NK-92 (cell line): Measurements from ENCODE around the gene FMO3.

ENCODE experiments used
- DNase-seq: peaks from one replicate; lab custom pipeline; 2025; ENCODE audit not compliant: unreplicated experiment; lab: John Stamatoyannopoulos, UW

FMO3 gene

GRCh38 chr1:171115280-171115897 lies 24.7 kb downstream of the FMO3 start:
- DNase-seq = no peak

- no peak for DNase-seq
Measured at GRCh38 chr1:171116676-171117075, 26.0 kb downstream of the FMO3 start.

GRCh38 chr1:171117085-171117484 lies 26.4 kb downstream of the FMO3 start:
- DNase-seq = no peak

GRCh38 chr1:171119648-171120047 lies 28.9 kb downstream of the FMO3 start:
- no peak for DNase-seq

DNA sequence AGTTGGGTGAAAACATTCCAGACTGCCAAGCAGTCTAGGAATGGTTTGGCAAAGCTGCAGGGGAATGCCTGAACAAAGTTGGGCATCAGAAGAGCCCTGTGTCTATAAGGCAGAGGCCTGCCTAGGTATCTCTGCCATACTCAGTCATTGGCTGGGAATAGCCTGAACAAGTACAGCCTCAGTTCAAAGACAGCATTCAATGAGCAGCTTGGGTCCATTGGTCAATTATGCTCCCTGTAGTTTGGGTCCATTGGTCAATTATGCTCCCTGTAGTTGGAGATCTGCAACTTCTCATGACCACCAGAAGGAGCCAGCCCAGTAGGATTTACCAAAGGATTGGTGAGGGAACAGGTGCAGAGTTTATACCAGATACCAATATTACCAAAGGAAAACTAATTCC lies 31.6 kb downstream of the FMO3 start:
- no peak for DNase-seq

GRCh38 chr1:171122893-171123292 lies 32.2 kb downstream of the FMO3 start:
- DNase-seq = no peak

DNA sequence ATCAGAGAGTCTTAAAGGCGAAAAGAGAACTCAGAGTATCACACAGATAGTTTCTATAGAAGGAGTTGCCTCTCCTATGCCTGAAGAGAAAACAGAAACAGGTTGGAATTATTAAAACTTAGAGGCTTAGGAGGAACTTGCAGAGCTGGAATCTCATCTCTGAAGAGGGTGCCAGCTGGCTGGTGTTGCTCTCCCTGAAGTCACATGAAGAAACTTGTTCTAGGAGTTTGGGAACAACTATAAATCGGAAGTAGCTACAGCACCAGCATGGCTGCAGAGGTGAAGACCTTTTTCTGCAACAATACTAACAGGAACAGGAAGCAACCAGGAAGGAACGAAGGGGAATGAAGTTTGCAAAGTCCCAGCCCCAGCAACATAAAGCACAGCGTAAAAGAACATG lies 35.8 kb downstream of the FMO3 start:
- DNase-seq = no peak

DNA sequence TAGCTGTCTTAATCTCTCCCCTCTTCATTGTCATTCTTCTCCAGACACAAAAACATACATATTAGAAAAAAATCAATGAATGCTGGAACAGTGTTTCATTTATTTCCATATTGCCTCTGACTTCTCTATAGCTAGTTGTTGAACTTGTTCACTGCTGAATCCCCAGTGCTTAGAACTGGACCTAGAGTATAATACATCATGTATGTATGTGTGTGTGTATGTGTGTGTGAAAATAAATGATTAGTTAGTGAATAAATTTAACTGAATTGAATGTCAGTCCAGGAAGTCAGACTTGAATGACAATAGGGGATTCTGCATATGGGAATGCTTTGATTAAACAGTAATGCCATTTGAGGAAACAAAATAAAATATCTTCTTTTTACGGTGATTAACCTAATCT lies 36.4 kb downstream of the FMO3 start:
- DNase-seq = no peak

DNA sequence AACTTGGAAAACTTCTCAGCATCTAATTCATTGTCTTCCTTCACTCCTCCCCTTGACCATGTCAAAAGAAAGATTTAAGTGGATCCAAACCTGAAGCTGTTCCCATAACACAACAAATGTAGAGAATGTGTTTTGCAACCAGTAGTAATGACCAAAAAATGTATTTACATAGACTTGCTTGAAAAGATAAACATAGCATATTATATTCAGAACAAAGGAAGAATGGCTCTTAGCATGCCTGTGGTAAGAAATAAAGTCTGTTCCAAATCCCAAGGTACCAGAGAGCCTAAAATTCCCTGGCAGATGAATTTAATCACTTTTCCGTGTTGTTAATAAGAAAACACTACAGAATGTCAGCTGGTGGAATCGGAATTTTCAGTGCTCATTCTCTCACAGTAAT lies 36.8 kb downstream of the FMO3 start:
- no peak for DNase-seq

GRCh38 chr1:171128463-171128862 lies 37.8 kb downstream of the FMO3 start:
- DNase-seq = no peak

DNA sequence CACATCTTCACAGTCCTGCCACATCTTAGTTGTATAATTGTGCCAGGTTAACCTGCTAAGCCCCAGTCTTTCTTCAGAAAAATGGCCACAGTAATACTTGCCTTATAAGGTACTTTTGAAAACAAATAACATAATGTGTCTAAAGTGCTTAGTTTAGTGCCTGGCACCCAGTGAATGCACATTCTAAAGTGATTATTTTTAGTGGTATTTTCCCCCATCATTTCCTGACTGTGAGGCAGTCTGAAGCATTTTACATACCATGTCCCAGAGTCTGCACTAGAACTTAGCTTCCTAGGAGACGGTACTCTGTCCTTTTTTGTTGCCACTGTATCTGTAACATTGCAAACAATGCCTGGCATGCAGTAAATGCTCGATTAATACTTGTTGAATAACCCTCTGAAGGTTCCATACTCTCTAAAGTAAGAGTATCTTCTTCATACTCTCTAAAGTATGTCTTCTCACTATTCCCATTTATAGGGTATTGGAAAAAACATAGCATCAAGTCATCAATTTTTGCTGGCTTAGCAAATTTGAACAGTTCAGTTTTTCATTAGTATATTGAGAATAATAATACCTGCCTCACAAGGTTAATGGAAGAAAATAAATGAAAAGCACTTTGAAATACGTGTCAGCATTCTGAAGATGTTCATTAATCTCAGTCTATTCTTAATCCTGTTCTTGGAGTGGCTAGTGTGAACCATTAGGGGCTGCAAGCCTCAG lies 43.7 kb downstream of the FMO3 start:
- no peak for DNase-seq

- DNase-seq = no peak
Measured at GRCh38 chr1:171137580-171137979, 46.9 kb downstream of the FMO3 start.

- no peak for DNase-seq
Measured at GRCh38 chr1:171138980-171139379, 48.3 kb downstream of the FMO3 start.

GRCh38 chr1:171139890-171140289 lies 49.2 kb downstream of the FMO3 start:
- no peak for DNase-seq

- DNase-seq = no peak
Measured at GRCh38 chr1:171140401-171140800, 49.7 kb downstream of the FMO3 start.

- DNase-seq = no peak
Measured at GRCh38 chr1:171140956-171141687, 50.4 kb downstream of the FMO3 start.

DNA sequence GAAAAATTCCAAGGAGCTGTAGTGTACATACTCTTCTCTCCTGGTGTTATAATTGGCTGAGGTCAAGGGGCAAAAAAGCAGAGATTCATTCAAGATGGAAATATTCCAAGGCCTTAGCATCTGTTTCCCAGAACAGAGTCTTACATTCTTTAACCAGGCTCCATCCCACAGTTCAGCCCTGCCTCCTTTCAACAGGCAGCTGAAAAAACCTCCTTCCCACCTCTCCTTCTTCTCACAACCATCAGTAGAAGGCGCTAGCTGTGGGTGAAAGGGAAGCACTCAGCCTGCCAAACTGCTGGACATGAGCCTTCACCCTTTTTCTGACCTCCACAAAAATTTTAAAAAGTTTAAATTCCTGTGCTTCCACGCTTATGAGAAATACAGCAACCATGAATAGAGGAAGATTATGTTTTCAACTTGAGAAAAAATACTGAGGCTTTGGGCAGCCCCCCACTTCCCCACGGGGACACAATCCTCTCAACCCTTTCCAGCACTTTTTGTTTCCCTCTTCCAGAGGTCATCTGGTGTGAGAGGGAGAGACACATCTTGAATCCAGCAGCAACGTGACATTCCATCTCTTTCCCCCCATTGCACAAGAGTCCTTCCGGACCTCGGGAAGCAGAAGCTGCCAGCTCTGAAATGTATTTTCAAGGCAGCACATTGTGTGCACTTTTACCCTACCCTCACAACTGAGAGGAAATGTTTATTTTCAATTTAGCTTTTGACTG lies 51.1 kb downstream of the FMO3 start:
- DNase-seq = no peak

DNA sequence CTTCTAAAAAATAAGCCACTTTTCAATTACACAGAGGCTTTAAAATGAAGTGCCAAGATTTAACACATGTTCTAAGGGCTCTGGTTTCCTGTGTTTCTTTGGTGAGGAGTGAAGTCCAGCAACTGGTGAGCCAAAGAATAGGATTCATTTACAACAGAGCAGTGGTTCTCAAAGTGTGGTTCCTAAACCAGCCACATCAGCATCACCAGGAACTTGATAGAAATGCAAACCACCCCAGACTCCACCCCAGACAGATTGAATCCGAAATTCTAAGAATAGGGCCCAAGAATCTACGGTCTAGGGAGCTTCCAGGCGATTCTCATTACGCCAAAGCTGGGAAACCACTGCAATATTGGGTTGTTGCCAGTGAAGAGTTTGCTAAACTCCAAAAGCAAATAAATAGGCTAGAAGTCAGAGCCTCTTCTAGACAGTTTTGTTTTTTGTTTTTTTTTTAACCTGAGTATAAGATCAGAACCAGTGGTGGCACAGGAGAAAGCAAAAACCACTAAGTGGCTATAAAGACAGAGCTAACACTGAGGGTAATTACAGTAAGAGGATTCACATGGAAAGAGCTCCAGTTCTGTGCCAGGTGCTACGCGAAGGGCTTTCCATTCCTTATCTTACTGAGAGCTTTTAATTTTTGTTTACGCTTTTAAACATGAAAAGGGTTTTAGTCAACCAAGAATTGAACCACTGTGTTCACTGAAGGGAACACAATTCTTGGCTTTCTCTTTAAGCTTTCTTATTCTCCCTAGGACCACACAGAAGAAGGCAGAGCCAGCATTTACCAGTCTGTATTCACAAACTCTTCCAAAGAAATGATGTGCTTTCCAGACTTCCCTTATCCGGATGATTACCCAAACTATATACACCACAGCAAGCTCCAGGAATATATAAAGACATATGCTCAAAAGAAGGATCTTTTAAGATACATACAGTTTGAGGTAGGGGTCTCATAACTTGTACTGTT lies 52.0 kb downstream of the FMO3 start:
- DNase-seq = no peak

DNA sequence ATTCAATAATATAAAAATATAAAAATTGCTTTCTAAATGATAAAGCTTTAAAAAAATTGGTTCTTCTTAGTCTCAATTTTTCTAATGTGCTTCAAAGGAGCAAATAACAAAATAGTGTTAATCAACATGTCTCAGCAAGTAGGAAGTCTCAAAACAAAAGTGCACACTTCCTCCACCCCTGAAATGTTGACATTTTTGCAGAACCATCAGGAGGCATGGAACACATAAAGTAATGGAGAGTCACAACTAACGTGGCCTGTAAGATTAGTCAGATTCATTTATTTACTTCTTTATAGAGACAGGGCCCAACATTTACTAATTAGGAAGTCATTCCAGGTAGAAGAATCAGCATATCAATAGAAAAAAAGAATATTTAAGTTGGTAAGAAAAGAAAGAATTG lies 59.5 kb downstream of the FMO3 start:
- DNase-seq = no peak

DNA sequence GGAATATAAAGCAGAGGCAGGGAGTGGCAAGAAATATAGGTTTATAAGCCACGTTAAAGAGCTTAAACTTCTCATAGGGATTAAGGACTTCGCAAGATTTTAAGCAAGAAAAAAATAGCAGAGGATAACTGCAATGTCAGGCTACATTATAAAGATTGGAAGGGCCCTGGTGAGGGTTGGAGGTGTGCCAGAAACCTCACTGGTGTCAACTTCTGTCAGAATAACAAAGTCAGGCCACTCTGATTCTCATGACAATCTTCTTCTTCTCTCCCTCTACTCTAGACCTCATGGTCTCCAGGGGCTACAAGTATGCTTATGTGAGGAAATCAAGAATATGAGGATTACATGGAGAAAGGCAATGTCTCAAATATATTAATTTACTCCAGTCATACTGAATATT lies 61.8 kb downstream of the FMO3 start:
- DNase-seq = no peak
